Suprapubic skin (tissue), 4 donors: Measurements from ENCODE around the gene ADORA1. TPM values are rescaled to one million over a fixed set of nuclear protein-coding genes. Genes with fewer than 3 reads are reported as not detected.

Experiments
- DNase-seq, 2 donors: peaks; one replicate each; pipeline ENCODE4 v3.0.0-alpha.2; 2019; ENCODE audit warnings: low spot score in 2 of 2
- H3K27ac ChIP-seq: fragments of 200-600 bp; sonication (generic); one replicate; pipeline ENCODE4 v1.5.1; 2019
- H3K27me3 ChIP-seq: fragments of 200-600 bp; sonication (generic); one replicate; pipeline ENCODE4 v1.5.1; 2019
- H3K36me3 ChIP-seq: fragments of 200-600 bp; sonication (generic); one replicate; pipeline ENCODE4 v1.5.1; 2019
- H3K4me1 ChIP-seq: fragments of 200-600 bp; sonication (generic); one replicate; pipeline ENCODE4 v1.5.1; 2019
- H3K4me3 ChIP-seq: fragments of 200-600 bp; sonication (generic); one replicate; pipeline ENCODE4 v1.5.1; 2019; ENCODE audit warnings: mild to moderate bottlenecking
- H3K9me3 ChIP-seq: fragments of 200-600 bp; sonication (generic); one replicate; pipeline ENCODE4 v1.5.1; 2019
- CTCF ChIP-seq, 2 donors: fragments of 200-600 bp in 1 of 2; fragments of 450-650 bp in 1 of 2; sonication (generic) in 1 of 2; IDR thresholded peaks; one replicate each; pipeline ENCODE4 v1.5.1; 2016 to 2019; ENCODE audit warnings: antibody characterized with exemption in 2 of 2, mild to moderate bottlenecking in 1 of 2, moderate library complexity in 1 of 2
- EP300 ChIP-seq: sonication (generic); formaldehyde crosslinking; IDR thresholded peaks from one replicate; pipeline ENCODE4 v1.6.1; 2017; ENCODE audit warnings: antibody characterized with exemption
- POLR2A ChIP-seq, 2 donors: fragments of 450-650 bp; IDR thresholded peaks; one replicate each; pipeline ENCODE4 v1.6.1; 2017; ENCODE audit warnings: antibody characterized with exemption in 2 of 2, mild to moderate bottlenecking in 2 of 2, moderate library complexity in 2 of 2
- POLR2AphosphoS5 ChIP-seq, 3 donors: sonication (generic); formaldehyde crosslinking; IDR thresholded peaks; one replicate each; pipeline ENCODE4 v1.6.1; 2017; ENCODE audit warnings: antibody characterized with exemption in 3 of 3
- WGBS: methylation state at CpG from one replicate; pipeline ENCODE4 v1.1.5; 2018; 5-methylcytosine and 5-hydroxymethylcytosine counted together
- total RNA-seq, 4 donors: library from RNA; depleted of rRNA; stranded (reverse); fragments of >200 nt; gene quantifications; one replicate each; pipeline ENCODE4 v1.1.0, GENCODE V29; 2016

The ADORA1 gene
- 1 to 10 TPM; 3.4 to 8.2 (median 5.6) TPM for total RNA-seq

- peaks cover 51% of the 10 kb centered on the region for H3K27me3 ChIP-seq
- H3K9me3 ChIP-seq: no peaks in the 10 kb centered on the region
- no peak within 1 kb of the TSS for H3K27ac ChIP-seq
- H3K4me3 ChIP-seq: peak within 1 kb of the TSS; percentile 49
- 2% methylated on average over 12 of the region's 51 CpGs for WGBS
- H3K4me1 ChIP-seq: peaks cover 23% of the 10 kb centered on the region
- no peaks in the 10 kb centered on the region for H3K36me3 ChIP-seq
- DNase-seq: peak in 1 of 2 donors; percentile 78
- TF ChIP-seq POLR2AphosphoS5 (IDR thresholded peaks at IDR 0.05) (no peak), EP300 (no peak), CTCF (IDR thresholded peaks at IDR 0.05) (no peak), POLR2A (IDR thresholded peaks at IDR 0.05) (no peak)
These were observed at the start of gene ADORA1 for GRCh38 chr1:203127666-203128430. ADORA1 (plus strand) TSS chr1:203127726; CDS start chr1:203128842, 1,116 bp downstream.

- H3K9me3 ChIP-seq: no peaks in the 10 kb centered on the region
- TF ChIP-seq EP300 (no peak), CTCF (IDR thresholded peaks at IDR 0.05) (no peak), POLR2AphosphoS5 (IDR thresholded peaks at IDR 0.05) (no peak), POLR2A (IDR thresholded peaks at IDR 0.05) (no peak)
- DNase-seq: no peak
- H3K36me3 ChIP-seq: no peaks in the 10 kb centered on the region
- H3K27ac ChIP-seq: no peak overlapping the region
- no peak overlapping the region for H3K4me3 ChIP-seq
- peaks cover 58% of the 10 kb centered on the region for H3K27me3 ChIP-seq
- 81% methylated on average over 2 of the region's 2 CpGs for WGBS
- H3K4me1 ChIP-seq: peaks cover 16% of the 10 kb centered on the region
These were observed 49.6 kb upstream of the ADORA1 start for GRCh38 chr1:203077956-203078355.

GRCh38 chr1:203078478-203078877 is 49.0 kb upstream of the ADORA1 start:
- WGBS: 98% methylated on average over 3 of the region's 3 CpGs
- H3K4me1 ChIP-seq: peaks cover 16% of the 10 kb centered on the region
- H3K27me3 ChIP-seq: peaks cover 54% of the 10 kb centered on the region
- no peak overlapping the region for H3K4me3 ChIP-seq
- no peak overlapping the region for H3K27ac ChIP-seq
- DNase-seq: no peak
- no peaks in the 10 kb centered on the region for H3K36me3 ChIP-seq
- TF ChIP-seq CTCF (IDR thresholded peaks at IDR 0.05) (no peak), POLR2AphosphoS5 (IDR thresholded peaks at IDR 0.05) (no peak), POLR2A (IDR thresholded peaks at IDR 0.05) (no peak), EP300 (no peak)
- H3K9me3 ChIP-seq: no peaks in the 10 kb centered on the region

GRCh38 chr1:203080456-203080855 is 47.1 kb upstream of the ADORA1 start:
- Histone ChIP-seq H3K9me3 (no peaks in the 10 kb centered on the region), H3K36me3 (no peaks in the 10 kb centered on the region), H3K4me3 (no peak overlapping the region), H3K27me3 (peaks cover 39% of the 10 kb centered on the region), H3K27ac (no peak overlapping the region), H3K4me1 (peaks cover 14% of the 10 kb centered on the region)
- WGBS: 92% methylated on average over 5 of the region's 5 CpGs
- DNase-seq: peak in 1 of 2 donors; percentile 52
- TF ChIP-seq POLR2AphosphoS5 (IDR thresholded peaks at IDR 0.05): no peak
- TF ChIP-seq EP300: no peak
- no peak for TF ChIP-seq POLR2A (IDR thresholded peaks at IDR 0.05)
- TF ChIP-seq CTCF (IDR thresholded peaks at IDR 0.05): no peak

- TF ChIP-seq CTCF (IDR thresholded peaks at IDR 0.05) (no peak), POLR2AphosphoS5 (IDR thresholded peaks at IDR 0.05) (no peak), EP300 (no peak), POLR2A (IDR thresholded peaks at IDR 0.05) (no peak)
These were observed 45.9 kb upstream of the ADORA1 start for GRCh38 chr1:203081465-203082230.

More at GRCh38 chr1:203081465-203082230, 45.9 kb upstream of the ADORA1 start:
- H3K4me1 ChIP-seq: peaks cover 4% of the 10 kb centered on the region
- H3K27ac ChIP-seq: no peak overlapping the region
- peaks cover 27% of the 10 kb centered on the region for H3K27me3 ChIP-seq
- peak in 1 of 2 donors; percentile 61 for DNase-seq
- 47% methylated on average over 9 of the region's 9 CpGs for WGBS
- H3K9me3 ChIP-seq: no peaks in the 10 kb centered on the region
- H3K36me3 ChIP-seq: no peaks in the 10 kb centered on the region
- no peak overlapping the region for H3K4me3 ChIP-seq
